MV-4-11 (cell line): ENCODE measurements around the gene CASD1.

Experiments
- DNase-seq: peaks from one replicate; lab custom pipeline; 2025; lab: John Stamatoyannopoulos, UW

CASD1 gene

GRCh38 chr7:94509264-94509886 lies at the start of gene CASD1:
Gene CASD1, plus strand, starts transcription at chr7:94509809. Its CDS starts 276 bp downstream, at chr7:94510085.
- peak; percentile 43 for DNase-seq

- no peak for DNase-seq
Measured at GRCh38 chr7:94466516-94466915, 43.1 kb upstream of the CASD1 start.

DNA sequence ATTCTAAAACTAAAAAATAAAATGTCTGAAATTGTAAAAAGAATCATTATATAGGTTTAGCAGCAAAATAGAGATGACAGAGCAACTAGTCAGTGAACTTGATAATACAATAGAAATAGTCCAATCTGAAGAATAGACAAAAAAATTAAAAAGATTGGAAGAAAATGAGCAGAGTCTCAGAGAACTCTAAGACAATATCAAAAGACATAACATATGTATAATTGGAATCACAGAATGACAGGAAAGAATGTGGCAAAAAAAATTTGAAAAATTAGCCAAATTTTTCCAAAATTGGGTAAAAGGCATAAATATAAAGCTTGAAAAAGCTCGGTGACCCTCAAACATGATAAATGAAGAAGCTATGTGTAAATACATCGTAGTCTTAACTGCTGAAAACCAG lies 38.0 kb upstream of the CASD1 start:
- DNase-seq, result no peak

DNA sequence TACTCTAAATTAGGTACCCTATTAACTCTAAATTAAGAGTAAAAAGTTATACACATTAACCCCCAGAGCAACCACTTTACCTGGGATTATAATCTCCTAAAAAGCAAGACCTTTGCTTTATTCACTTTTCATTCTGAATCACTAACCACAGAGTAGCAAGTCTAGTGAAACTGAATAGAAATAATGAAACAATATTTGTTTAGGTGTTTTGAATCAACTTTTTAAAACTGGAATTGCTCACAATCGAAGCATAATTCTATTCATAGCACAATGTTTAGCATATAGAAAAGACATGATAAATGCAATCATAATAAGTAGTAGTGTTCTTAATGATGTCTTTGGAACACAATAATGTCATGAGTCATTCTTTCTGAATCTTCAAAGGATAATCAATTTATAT lies 37.0 kb upstream of the CASD1 start:
- DNase-seq, result no peak

- no peak for DNase-seq
Measured at GRCh38 chr7:94476251-94476840, 33.3 kb upstream of the CASD1 start.

DNA sequence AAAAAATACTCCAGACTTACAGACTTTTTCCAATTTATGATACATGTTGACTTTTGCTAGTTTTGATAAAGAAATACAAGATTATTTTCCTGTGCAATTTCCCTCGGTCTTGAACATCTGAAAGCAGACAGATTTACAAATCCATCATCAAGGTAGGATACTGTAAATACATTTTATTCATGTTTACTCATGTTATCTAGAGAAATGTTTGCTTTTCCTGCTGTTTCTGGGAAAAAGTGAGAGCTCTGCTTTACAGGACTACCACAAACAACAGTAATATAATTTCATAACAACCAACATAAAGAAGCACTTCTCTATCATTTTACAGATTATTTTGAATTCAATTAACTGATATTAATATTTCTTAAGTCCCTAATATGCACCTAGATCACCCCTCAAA lies 31.7 kb upstream of the CASD1 start:
- no peak for DNase-seq

DNA sequence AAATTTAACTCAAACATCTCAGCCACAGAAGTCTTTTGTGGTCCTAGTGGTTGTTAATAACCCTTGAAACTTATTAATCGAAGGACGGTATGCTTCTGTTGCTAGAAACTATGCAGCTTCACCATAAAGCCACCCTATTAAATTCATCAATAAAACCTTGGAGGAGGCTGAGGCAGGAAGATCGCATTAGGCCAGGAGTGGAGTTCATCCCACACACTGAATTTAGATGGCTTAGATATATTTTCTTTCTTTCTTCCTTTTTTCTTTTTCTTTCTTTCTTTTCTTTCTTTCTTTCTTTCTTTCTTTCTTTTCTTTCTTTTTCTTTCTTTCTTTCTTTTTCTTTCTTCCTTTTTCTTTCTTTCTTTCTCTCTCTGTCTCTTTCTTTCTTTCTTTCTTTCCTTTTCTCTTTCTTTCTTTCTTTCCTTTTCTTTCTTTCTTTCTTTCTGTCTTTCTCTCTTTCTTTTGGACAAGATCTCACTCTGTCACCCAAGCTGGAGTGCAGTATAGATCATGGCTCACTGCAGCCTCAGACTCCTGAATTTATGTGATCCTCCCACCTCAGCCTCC lies 30.9 kb upstream of the CASD1 start:
- DNase-seq, result no peak

GRCh38 chr7:94481279-94481678 lies 28.3 kb upstream of the CASD1 start:
- DNase-seq, result no peak

GRCh38 chr7:94482796-94483195 lies 26.8 kb upstream of the CASD1 start:
- DNase-seq, result no peak

GRCh38 chr7:94483843-94484242 lies 25.8 kb upstream of the CASD1 start:
- DNase-seq, result no peak

DNA sequence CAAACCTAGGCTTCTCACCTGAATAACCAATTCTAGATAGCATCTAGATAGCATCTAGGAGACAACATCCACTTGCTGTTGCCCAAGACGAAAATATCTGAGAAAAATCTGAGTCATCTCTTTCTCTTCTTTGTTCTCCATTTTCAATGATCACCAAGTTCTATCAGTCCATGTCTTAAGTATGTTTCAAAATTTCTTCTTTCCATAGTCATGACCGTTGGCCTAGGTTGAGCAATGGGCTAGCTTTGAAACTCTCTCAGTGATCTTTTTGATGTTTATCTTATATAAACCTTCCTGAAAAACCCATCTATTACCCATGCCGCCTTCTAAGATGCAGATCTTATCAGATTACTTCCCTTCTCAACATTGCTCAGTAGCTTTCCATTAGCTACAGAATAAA lies 23.4 kb upstream of the CASD1 start:
- DNase-seq, result peak; percentile 1

GRCh38 chr7:94491410-94491809 lies 18.2 kb upstream of the CASD1 start:
- no peak for DNase-seq

DNA sequence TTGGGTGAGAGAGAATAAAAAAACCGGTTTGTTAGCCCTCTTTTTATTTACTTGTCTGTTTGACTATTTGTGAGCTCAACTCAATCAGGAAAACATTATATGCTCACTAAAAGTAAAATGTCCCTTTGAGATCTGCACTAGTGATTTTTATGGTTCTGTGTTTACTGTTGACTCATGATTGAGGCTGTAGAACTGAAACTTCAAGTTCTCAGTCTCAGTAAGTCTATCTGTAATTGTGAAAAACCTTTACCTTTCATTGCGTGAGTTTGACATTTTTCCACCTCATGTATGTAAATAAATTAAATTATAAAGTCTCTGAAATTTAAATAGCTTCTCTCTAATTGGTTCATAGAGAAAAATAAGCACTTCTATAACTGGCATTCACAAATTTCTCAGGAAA lies 17.0 kb upstream of the CASD1 start:
- DNase-seq, result no peak

GRCh38 chr7:94497874-94498670 lies 11.5 kb upstream of the CASD1 start:
- no peak for DNase-seq

DNA sequence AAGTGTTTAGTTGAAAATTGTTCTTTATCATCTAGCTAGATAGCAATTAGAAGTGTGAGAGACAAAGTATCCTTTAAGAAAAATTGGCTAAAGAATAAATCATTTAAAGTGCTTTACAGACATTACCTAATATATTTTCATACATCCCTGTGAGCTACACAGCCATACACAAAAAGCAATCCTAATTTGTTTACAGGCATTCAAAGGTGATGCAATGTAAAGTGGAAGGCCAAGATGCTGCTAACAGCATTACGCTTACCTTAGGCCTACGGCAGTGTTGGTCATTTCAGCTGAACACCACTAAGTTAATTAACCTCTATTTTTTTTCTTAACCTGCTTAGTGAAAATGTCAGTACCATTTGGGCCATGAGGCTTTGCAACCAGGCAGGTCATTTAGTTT lies 10.7 kb upstream of the CASD1 start:
- no peak for DNase-seq

DNA sequence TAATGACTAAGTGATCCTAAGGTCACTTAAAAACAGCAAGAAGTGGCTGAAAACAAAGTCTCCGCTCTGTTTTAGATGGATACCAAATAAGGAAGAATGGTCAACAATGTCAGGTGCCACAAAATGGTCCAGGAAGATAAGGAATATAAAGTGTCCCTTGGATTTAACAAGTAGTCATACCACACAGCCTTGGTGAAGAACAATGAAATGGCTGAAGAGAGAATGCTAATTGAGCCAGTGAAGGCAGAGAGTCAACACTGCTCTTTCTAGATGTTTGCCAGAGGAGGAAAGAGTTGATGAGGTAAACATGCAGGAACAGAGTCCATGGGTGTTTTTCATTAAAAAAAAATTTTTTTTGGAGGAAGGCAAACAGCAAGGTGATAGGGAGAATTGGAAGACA lies 2.1 kb upstream of the CASD1 start:
- no peak for DNase-seq

DNA sequence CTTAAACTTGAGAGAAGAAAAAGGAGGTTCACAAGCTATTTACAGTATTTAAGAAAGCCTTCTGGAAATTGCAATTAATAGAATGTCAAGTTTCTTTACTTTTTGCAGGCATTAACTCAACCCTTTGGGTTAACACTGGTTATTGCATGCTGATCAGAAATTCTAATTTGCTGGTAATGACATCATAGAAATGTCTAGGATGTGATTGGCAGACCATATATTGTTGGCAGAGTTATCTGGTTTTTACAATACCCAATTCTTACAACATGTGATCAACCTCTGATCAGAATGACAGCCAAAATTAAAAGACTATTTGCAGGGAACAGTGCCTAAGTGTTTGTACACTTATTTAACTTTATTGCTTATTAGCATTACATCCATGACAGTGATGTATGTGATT lies 1.6 kb upstream of the CASD1 start:
- no peak for DNase-seq

DNA sequence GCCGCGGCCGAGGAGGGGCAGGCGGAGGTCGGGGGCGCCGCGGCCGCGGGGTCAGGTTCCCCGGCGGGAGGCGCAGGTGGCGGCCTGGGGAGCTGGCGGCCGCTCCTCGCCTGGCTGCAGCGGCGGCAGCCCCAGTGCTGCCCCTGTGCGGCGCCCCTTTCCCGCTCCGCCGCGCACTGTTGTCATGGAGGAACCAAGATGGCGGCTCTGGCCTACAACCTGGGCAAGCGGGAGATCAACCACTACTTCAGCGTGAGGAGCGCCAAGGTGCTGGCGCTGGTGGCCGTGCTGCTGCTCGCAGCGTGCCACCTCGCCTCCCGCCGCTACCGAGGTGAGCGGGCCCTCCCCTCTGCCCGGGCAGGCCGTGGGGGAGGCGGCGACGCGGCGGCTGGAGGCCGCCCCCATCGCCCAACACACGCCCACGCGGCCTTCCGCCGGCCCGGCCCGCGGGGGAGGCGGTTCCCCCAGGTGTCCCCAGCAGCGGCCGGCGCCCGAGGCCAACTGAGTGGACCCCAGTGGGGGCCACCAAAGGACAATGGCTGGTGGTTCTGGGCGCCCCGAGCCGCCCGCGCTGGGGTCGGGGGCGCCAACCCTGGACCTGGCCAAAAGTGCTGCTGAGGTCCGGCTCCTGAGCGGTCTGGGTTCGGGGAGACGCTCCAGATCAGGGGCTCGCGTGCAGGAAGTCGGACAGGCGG lies 425 bp downstream of the CASD1 start:
- DNase-seq, result peak; percentile 45

GRCh38 chr7:94510582-94511496 lies 1.2 kb downstream of the CASD1 start:
- DNase-seq, result peak; percentile 14

- no peak for DNase-seq
Measured at GRCh38 chr7:94511718-94512117, 2.1 kb downstream of the CASD1 start.
